DOHH2 (cell line): ENCODE data around the gene TIGAR.

Source experiments
- CTCF ChIP-seq: fragments of 200-600 bp; sonication (generic); IDR thresholded peaks from one replicate; pipeline ENCODE4 v1.5.1; 2014; ENCODE audit warnings: antibody characterized with exemption, mild to moderate bottlenecking, low read depth, low read length; ENCODE audit not compliant: poor library complexity, severe bottlenecking
- EZH2phosphoT487 ChIP-seq: fragments of 200-600 bp; sonication (generic); IDR thresholded peaks from 2 replicates; pipeline ENCODE4 v1.6.1; 2017; ENCODE audit warnings: borderline replicate concordance, mild to moderate bottlenecking, antibody characterized with exemption, low read length, moderate library complexity, mixed read lengths

GRCh38 chr12:4280351-4281163 is 40.5 kb upstream of the TIGAR start:
- TF ChIP-seq CTCF (no peak), EZH2phosphoT487 (no peak)
